WTC11 (cell line): ENCODE data around the gene INA. TPM values are rescaled to one million over a fixed set of nuclear protein-coding genes. Genes with fewer than 3 reads are reported as not detected.

ENCODE experiments used
- ATAC-seq: fragments of 200-7000 bp; cut with Tn5 transposase; 2 replicates; pipeline ENCODE4 v1.10.0; 2021; ENCODE audit warnings: mild to moderate bottlenecking, moderate library complexity
- CTCF ChIA-PET: fragments of 300-600 bp; sonication (Branson Sonifier 250); formaldehyde crosslinking; loops from one replicate; lab custom pipeline; 2021; ENCODE audit warnings: antibody characterized with exemption; lab: Charles Lee
- POLR2A ChIA-PET: fragments of 350-600 bp; sonication (Branson Sonifier 250); formaldehyde crosslinking; loops from one replicate; lab custom pipeline; 2021; ENCODE audit warnings: antibody characterized with exemption; lab: Charles Lee
- DNase-seq: peaks from one replicate; pipeline ENCODE4 v3.0.0; 2021; ENCODE audit warnings: low spot score
- H3K27ac Mint-ChIP-seq: 2 replicates; pipeline ENCODE4 v1.8.0; 2021; ENCODE audit warnings: mixed read lengths
- H3K27me3 Mint-ChIP-seq: 2 replicates; pipeline ENCODE4 v1.8.0; 2021; ENCODE audit warnings: low read depth, mild to moderate bottlenecking, moderate library complexity, mixed read lengths
- H3K36me3 Mint-ChIP-seq: 2 replicates; pipeline ENCODE4 v1.8.0; 2021; ENCODE audit warnings: mixed read lengths
- H3K4me1 Mint-ChIP-seq: 2 replicates; pipeline ENCODE4 v1.8.0; 2022; ENCODE audit warnings: mixed read lengths
- H3K4me3 Mint-ChIP-seq: 2 replicates; pipeline ENCODE4 v1.8.0; 2021; ENCODE audit warnings: mild to moderate bottlenecking, moderate library complexity, mixed read lengths
- H3K9me3 Mint-ChIP-seq: 2 replicates; pipeline ENCODE4 v1.8.0; 2021; ENCODE audit warnings: mixed read lengths
- ARID4B ChIP-seq: sonication (generic); formaldehyde crosslinking; IDR thresholded peaks from 2 replicates; pipeline ENCODE4 v1.8.0; 2023; ENCODE audit warnings: missing genetic modification reagents, mild to moderate bottlenecking, borderline replicate concordance
- ATF6 ChIP-seq: sonication (generic); formaldehyde crosslinking; IDR thresholded peaks from 2 replicates; pipeline ENCODE4 v1.8.1; 2023; ENCODE audit warnings: mild to moderate bottlenecking, missing genetic modification reagents
- CBFB ChIP-seq: sonication (generic); formaldehyde crosslinking; IDR thresholded peaks from 2 replicates; pipeline ENCODE4 v1.8.1; 2022; ENCODE audit warnings: mild to moderate bottlenecking, low read depth, missing genetic modification reagents
- FOXP4 ChIP-seq: sonication (generic); formaldehyde crosslinking; IDR thresholded peaks from 2 replicates; pipeline ENCODE4 v1.8.0; 2022; ENCODE audit warnings: mild to moderate bottlenecking, missing genetic modification reagents
- IRF1 ChIP-seq: sonication (generic); formaldehyde crosslinking; IDR thresholded peaks from 2 replicates; pipeline ENCODE4 v1.8.0; 2023; ENCODE audit warnings: missing genetic modification reagents
- KAT7 ChIP-seq: sonication (generic); formaldehyde crosslinking; IDR thresholded peaks from 2 replicates; pipeline ENCODE4 v1.8.1; 2023; ENCODE audit warnings: missing genetic modification reagents, mild to moderate bottlenecking, borderline replicate concordance
- MAX ChIP-seq: sonication (generic); formaldehyde crosslinking; IDR thresholded peaks from 2 replicates; pipeline ENCODE4 v1.8.0; 2022; ENCODE audit warnings: mild to moderate bottlenecking, missing genetic modification reagents
- NFATC4 ChIP-seq: fragments of 250-450 bp; sonication (Bioruptor Pico); IDR thresholded peaks from 2 replicates; pipeline ENCODE4 v1.9.0; 2021; ENCODE audit warnings: mild to moderate bottlenecking
- PREB ChIP-seq: sonication (generic); formaldehyde crosslinking; IDR thresholded peaks from 2 replicates; pipeline ENCODE4 v1.8.1; 2022; ENCODE audit warnings: mild to moderate bottlenecking, missing genetic modification reagents, moderate library complexity, borderline replicate concordance
- SOX15 ChIP-seq: fragments of 250-450 bp; sonication (Bioruptor Pico); IDR thresholded peaks from 2 replicates; pipeline ENCODE4 v1.9.0; 2021; ENCODE audit warnings: mild to moderate bottlenecking
- USF2 ChIP-seq: sonication (generic); formaldehyde crosslinking; IDR thresholded peaks from 2 replicates; pipeline ENCODE4 v1.8.1; 2023; ENCODE audit warnings: mild to moderate bottlenecking, missing genetic modification reagents, moderate library complexity
- ZBTB21 ChIP-seq: sonication (generic); formaldehyde crosslinking; IDR thresholded peaks from 2 replicates; pipeline ENCODE4 v1.8.1; 2023; ENCODE audit warnings: mild to moderate bottlenecking, missing genetic modification reagents, borderline replicate concordance
- ZNF219 ChIP-seq: sonication (generic); formaldehyde crosslinking; IDR thresholded peaks from 2 replicates; pipeline ENCODE4 v1.8.0; 2023; ENCODE audit warnings: missing genetic modification reagents, mild to moderate bottlenecking, borderline replicate concordance
- ZNF232 ChIP-seq: sonication (generic); formaldehyde crosslinking; IDR thresholded peaks from 2 replicates; pipeline ENCODE4 v1.8.0; 2022; ENCODE audit warnings: mild to moderate bottlenecking, missing genetic modification reagents
- ZNF317 ChIP-seq: sonication (generic); formaldehyde crosslinking; IDR thresholded peaks from 2 replicates; pipeline ENCODE4 v1.8.1; 2023; ENCODE audit warnings: low read depth, mild to moderate bottlenecking, moderate library complexity, missing genetic modification reagents, borderline replicate concordance
- ZNF512 ChIP-seq: sonication (generic); formaldehyde crosslinking; IDR thresholded peaks from 2 replicates; pipeline ENCODE4 v1.8.1; 2022; ENCODE audit warnings: missing genetic modification reagents, borderline replicate concordance
- total RNA-seq: library from RNA; stranded (reverse); gene quantifications from 3 replicates; pipeline ENCODE4 v1.2.3, GENCODE V29; 2021

Gene INA
- total RNA-seq, 1 experiment from 2014 or later: 20.3 TPM

GRCh38 chr10:103277713-103278536 is 987 bp downstream of the INA start (continued):
- TF ChIP-seq PREB (no peak), ZNF317 (CRISPR knock-in tag) (no peak), ZNF232 (CRISPR knock-in tag) (no peak), ZBTB21 (CRISPR knock-in tag) (no peak), NFATC4 (no peak), SOX15 (CRISPR knock-in tag) (no peak), KAT7 (CRISPR knock-in tag) (no peak), MAX (no peak)
- TF ChIP-seq, all 79 proteins: peak for 12

GRCh38 chr10:103278537-103278823 is 1.5 kb downstream of the INA start:
- DNase-seq: no peak
- H3K27ac Mint-ChIP-seq: no peak overlapping the region
- TF ChIP-seq USF2 (no peak), ARID4B (CRISPR knock-in tag) (no peak; the same call in 1 of the 2 replicates), CBFB (CRISPR knock-in tag) (0 out of 2 replicates have a peak, but pooled peaks have one; percentile 21), ZNF219 (0 out of 2 replicates have a peak, but pooled peaks have one; percentile 8), PREB (no peak), IRF1 (CRISPR knock-in tag) (no peak), ZNF512 (CRISPR knock-in tag) (no peak), ATF6 (CRISPR knock-in tag) (no peak), FOXP4 (CRISPR knock-in tag) (no peak)

More at GRCh38 chr10:103278537-103278823, 1.5 kb downstream of the INA start:
- Mint-ChIP-seq H3K9me3 (no peaks in the 10 kb centered on the region), H3K27me3 (peaks cover 72% of the 10 kb centered on the region), H3K36me3 (no peaks in the 10 kb centered on the region), H3K4me1 (peaks cover 40% of the 10 kb centered on the region), H3K4me3 (peak overlapping the region; percentile 64)
- POLR2A ChIA-PET: interaction anchor here (0.6 kb wide), 1 partner anchor 310 kb away, joined by 3 read pairs; no protein-coding TSS in a partner anchor
- CTCF ChIA-PET: interaction anchor here (0.5 to 1.1 kb wide), 3 partner anchors 9 to 237 kb away, joined by 3 read pairs; no protein-coding TSS in a partner anchor
- ATAC-seq: no peak
